ENCODE results near the gene KLHDC3.

The KLHDC3 gene

GRCh38 chr6:43061861-43062260 lies 47.8 kb downstream of the KLHDC3 start:
- H3K4me3 ChIP-seq (ENCODE audit: low read length), result no peak overlapping the region
- no peak overlapping the region for H3K27ac ChIP-seq (ENCODE audit: low read length)
- no peaks in the 10 kb centered on the region for H3K9me3 ChIP-seq (ENCODE audit: insufficient read depth, low read depth, low read length)
- peaks cover 23% of the 10 kb centered on the region for H3K36me3 ChIP-seq (ENCODE audit: insufficient read depth, low read depth, low read length)
- no peak overlapping the region for H3K9ac ChIP-seq (ENCODE audit: low read depth, low read length)
- peaks cover 5% of the 10 kb centered on the region for H3K4me1 ChIP-seq (ENCODE audit: insufficient read depth, low read length)
- H3K27me3 ChIP-seq (ENCODE audit: insufficient read depth, low read length), result no peaks in the 10 kb centered on the region

DNA sequence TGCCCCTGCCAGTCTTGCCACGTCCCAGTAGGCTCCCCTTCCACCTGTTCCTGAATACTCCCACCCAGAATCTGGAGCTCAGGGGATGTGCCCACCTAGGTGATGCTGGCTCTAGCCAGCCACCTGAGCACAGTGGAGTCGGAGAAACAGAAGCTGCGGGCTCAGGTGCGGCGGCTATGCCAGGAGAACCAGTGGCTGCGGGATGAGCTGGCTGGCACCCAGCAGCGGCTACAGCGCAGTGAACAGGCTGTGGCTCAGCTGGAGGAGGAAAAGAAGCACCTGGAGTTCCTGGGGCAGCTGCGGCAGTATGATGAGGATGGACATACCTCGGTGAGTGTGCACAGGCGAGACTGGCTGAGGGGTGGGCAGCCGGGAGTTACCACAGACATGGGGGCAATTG lies 48.8 kb downstream of the KLHDC3 start:
- H3K36me3 ChIP-seq (ENCODE audit: insufficient read depth, low read depth, low read length), result peaks cover 20% of the 10 kb centered on the region
- H3K4me1 ChIP-seq (ENCODE audit: insufficient read depth, low read length), result peaks cover 5% of the 10 kb centered on the region
- no peak overlapping the region for H3K27ac ChIP-seq (ENCODE audit: low read length)
- no peak overlapping the region for H3K4me3 ChIP-seq (ENCODE audit: low read length)
- H3K27me3 ChIP-seq (ENCODE audit: insufficient read depth, low read length), result no peaks in the 10 kb centered on the region
- no peak overlapping the region for H3K9ac ChIP-seq (ENCODE audit: low read depth, low read length)
- no peaks in the 10 kb centered on the region for H3K9me3 ChIP-seq (ENCODE audit: insufficient read depth, low read depth, low read length)

DNA sequence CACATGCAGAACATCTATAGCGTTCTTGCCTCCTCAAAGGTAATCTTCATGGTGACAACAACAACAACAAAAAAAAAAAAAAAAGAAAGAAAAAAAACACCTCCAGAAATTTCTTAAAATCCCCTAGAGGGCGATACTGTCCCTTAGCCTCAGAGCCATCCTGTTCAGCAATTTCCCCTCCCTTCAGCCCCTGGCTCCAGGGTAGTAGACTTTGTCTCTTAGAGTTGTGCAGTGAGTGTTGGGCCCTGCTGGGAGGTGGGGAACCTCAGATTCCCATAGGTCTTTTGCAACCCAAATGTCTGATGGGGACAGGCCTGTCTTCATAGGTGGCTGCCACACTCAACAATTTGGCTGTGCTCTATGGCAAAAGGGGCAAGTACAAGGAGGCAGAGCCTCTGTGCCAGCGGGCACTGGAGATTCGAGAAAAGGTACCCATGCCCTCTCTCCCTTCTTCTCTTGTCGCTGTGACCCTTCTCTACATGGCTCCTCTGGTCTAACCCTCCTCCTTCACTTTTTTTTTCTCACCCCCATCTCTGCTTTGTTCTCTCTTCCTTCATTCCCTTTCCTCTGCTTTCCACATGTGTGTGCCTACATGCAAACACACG lies 56.1 kb downstream of the KLHDC3 start:
- H3K9ac ChIP-seq (ENCODE audit: low read depth, low read length), result no peak overlapping the region
- H3K36me3 ChIP-seq (ENCODE audit: insufficient read depth, low read depth, low read length), result peaks cover 25% of the 10 kb centered on the region; the same call in 1 of the 2 replicates
- no peak overlapping the region for H3K27ac ChIP-seq (ENCODE audit: low read length)
- H3K4me1 ChIP-seq (ENCODE audit: insufficient read depth, low read length), result peaks cover 9% of the 10 kb centered on the region
- H3K9me3 ChIP-seq (ENCODE audit: insufficient read depth, low read depth, low read length), result no peaks in the 10 kb centered on the region
- no peaks in the 10 kb centered on the region for H3K27me3 ChIP-seq (ENCODE audit: insufficient read depth, low read length)
- no peak overlapping the region for H3K4me3 ChIP-seq (ENCODE audit: low read length)

All from iPS-20b (cell line).